OCI-LY7 (cell line): ENCODE data around the gene COL16A1.

Source experiments
- EZH2phosphoT487 ChIP-seq: fragments of 200-600 bp; sonication (generic); IDR thresholded peaks from 2 replicates; pipeline ENCODE4 v1.6.1; 2018; ENCODE audit warnings: low read depth, borderline replicate concordance, mild to moderate bottlenecking, mixed run types, antibody characterized with exemption, low read length, moderate library complexity, mixed read lengths
- TF ChIP-seq, protein P1 (sequence below): fragments of 200-600 bp; sonication (generic); conservative IDR thresholded peaks from 2 replicates; pipeline ENCODE4 v1.5.1; 2014; ENCODE audit warnings: mild to moderate bottlenecking, antibody characterized with exemption, low read length, moderate library complexity, mixed read lengths

DNA sequence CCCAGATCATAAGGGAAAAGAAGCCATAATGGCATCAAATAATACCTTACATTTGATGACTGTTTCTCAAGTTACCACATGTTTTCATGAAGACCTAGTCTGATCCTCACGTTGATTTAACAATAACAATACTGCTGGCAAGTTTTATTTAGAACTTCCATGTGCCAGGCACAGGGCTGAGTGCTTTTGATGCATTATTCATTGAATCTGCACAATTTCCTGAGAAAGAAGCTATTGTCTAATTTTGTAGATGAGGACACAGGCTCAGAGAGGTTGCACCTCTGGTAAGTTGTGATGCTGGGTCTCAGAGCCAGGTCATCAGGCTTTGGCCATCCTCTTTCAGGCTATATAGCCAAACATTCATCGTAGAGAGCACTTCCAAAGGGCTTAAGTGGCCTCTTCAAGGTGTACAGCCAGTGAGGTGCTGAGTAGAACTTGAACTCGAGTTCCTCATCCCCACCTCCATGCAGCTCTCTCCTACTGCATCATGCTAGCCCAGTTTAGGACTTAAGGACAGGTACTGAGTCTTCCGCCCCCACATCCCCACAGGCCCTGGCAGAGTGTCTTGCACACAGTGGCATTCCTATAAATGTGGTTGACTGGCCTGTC is 50.8 kb downstream of the COL16A1 start:
- TF ChIP-seq, protein P1, sequence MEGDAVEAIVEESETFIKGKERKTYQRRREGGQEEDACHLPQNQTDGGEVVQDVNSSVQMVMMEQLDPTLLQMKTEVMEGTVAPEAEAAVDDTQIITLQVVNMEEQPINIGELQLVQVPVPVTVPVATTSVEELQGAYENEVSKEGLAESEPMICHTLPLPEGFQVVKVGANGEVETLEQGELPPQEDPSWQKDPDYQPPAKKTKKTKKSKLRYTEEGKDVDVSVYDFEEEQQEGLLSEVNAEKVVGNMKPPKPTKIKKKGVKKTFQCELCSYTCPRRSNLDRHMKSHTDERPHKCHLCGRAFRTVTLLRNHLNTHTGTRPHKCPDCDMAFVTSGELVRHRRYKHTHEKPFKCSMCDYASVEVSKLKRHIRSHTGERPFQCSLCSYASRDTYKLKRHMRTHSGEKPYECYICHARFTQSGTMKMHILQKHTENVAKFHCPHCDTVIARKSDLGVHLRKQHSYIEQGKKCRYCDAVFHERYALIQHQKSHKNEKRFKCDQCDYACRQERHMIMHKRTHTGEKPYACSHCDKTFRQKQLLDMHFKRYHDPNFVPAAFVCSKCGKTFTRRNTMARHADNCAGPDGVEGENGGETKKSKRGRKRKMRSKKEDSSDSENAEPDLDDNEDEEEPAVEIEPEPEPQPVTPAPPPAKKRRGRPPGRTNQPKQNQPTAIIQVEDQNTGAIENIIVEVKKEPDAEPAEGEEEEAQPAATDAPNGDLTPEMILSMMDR: no peak
- TF ChIP-seq EZH2phosphoT487: no peak
